Measurements from ENCODE around the gene TSHZ3. TPM values are rescaled to one million over a fixed set of nuclear protein-coding genes. Genes with fewer than 3 reads are reported as not detected.

Gene TSHZ3
- total and polyA plus RNA-seq, 2 of the 8 experiments (the other 6 are each of a cell fraction or from before 2014, with no cell fraction given): 3.1 to 12.3 TPM

- Histone ChIP-seq H2BK5ac (ENCODE audit: low read depth, low read length) (no peak overlapping the region), H3K79me2 (ENCODE audit: control insufficient read depth in 1 of 2, insufficient read depth in 2 of 2, low read length in 2 of 2) (peaks cover 0 to 85% of the 10 kb centered on the region in 2 experiments; a peak in 2 of 4 replicates), H3K4me3 (ENCODE audit: extremely low read depth in 1 of 4, insufficient read depth in 2 of 4, low read depth in 3 of 4, low read length in 4 of 4) (no peak overlapping the region), H4K91ac (replicated peaks; ENCODE audit: insufficient read length, low read length) (no peak overlapping the region), H4K5ac (ENCODE audit: insufficient read length, low read depth, low read length) (no peak overlapping the region), H3K4ac (replicated peaks; ENCODE audit: insufficient read length, low read depth, low read length) (no peak overlapping the region), H3K27ac (ENCODE audit: low read depth, low read length) (no peak overlapping the region), H2AK5ac (ENCODE audit: low read depth, low read length) (no peak overlapping the region), H3K23ac (ENCODE audit: insufficient read length) (no peak overlapping the region), H3K23me2 (ENCODE audit: low read depth, low read length) (no peaks in the 10 kb centered on the region), H2BK120ac (replicated peaks; ENCODE audit: low read depth, low read length) (no peak overlapping the region), H3K36me3 (ENCODE audit: control insufficient read depth in 2 of 4, insufficient read depth in 4 of 4, low read length in 3 of 4) (no peaks in the 10 kb centered on the region; a peak in 1 of 8 replicates), H3K4me2 (ENCODE audit: insufficient read depth in 1 of 2, low read depth in 2 of 2, low read length in 2 of 2) (no peak overlapping the region), H3K18ac (ENCODE audit: extremely low read depth, low read length) (no peak overlapping the region), H2BK20ac (ENCODE audit: low read length) (no peak overlapping the region), H3K79me1 (ENCODE audit: low read depth, low read length) (peaks cover 7% of the 10 kb centered on the region; the same call in 1 of the 2 replicates), H3K4me1 (replicated peaks in 1 of 4; ENCODE audit: control insufficient read depth in 3 of 4, insufficient read depth in 4 of 4, low read length in 3 of 4) (peaks cover 0 to 13% (median 10%) of the 10 kb centered on the region in 4 experiments; a peak in 6 of 7 replicates), H2BK15ac (ENCODE audit: low read length) (0 out of 2 replicates have a peak overlapping the region, but pooled peaks have one; percentile 53), H3K9me3 (ENCODE audit: insufficient read depth in 2 of 2, low read depth in 1 of 2, low read length in 1 of 2) (no peaks in the 10 kb centered on the region), H2BK12ac (ENCODE audit: low read depth, low read length) (no peak overlapping the region), H2AFZ (ENCODE audit: low read length) (no peak overlapping the region), H4K20me1 (replicated peaks in 1 of 2; ENCODE audit: control insufficient read depth in 1 of 2, insufficient read depth in 2 of 2, low read length in 2 of 2) (no peaks in the 10 kb centered on the region), H3K27me3 (replicated peaks in 1 of 4; ENCODE audit: control insufficient read depth in 3 of 4, extremely low read depth in 1 of 4, insufficient read depth in 3 of 4, low read length in 3 of 4) (no peaks in the 10 kb centered on the region), H3K14ac (ENCODE audit: insufficient read length) (no peak overlapping the region), H3K56ac (replicated peaks; ENCODE audit: insufficient read length, low read depth, low read length) (no peak overlapping the region), H4K8ac (ENCODE audit: extremely low read depth, insufficient read depth, low read length) (no peak overlapping the region), H3K9ac (replicated peaks in 1 of 4; ENCODE audit: extremely low read depth in 1 of 4, low read depth in 3 of 4, low read length in 3 of 4) (no peak overlapping the region)
- POLR2A ChIA-PET (ENCODE audit: partially characterized antibody): interaction anchor here (0.9 kb wide), 1 partner anchor 12 kb away, joined by 4 read pairs; no protein-coding TSS in a partner anchor
- WGBS, 2 experiments (ENCODE audit: extremely low coverage in 1 of 2, insufficient coverage in 1 of 2, insufficient read length in 1 of 2, insufficient replicate concordance in 2 of 2, low coverage in 1 of 2, low lambda C conversion rate in 2 of 2, missing lambda C conversion rate in 1 of 2): 90% methylated on average over 4 of the region's 4 CpGs; no CpG with 5 or more reads in 1 of the 2 experiments
- no peak for FAIRE-seq
- no peak for DNase-seq (ENCODE audit: low read depth in 1 of 2, low spot score in 2 of 2)
- CTCF ChIA-PET (ENCODE audit: partially characterized antibody): interaction anchor here (0.6 to 2.9 kb wide), 5 partner anchors 8 to 1010 kb away, joined by 3 to 9 read pairs (median 3); no protein-coding TSS in a partner anchor
- no peak for TF ChIP-seq CTBP2 (IDR thresholded peaks at IDR 0.05; ENCODE audit: borderline replicate concordance, insufficient read depth, insufficient read length, low read length)
- TF ChIP-seq KDM5A (IDR thresholded peaks at IDR 0.05; ENCODE audit: low read length): no peak
- TF ChIP-seq CHD1 (IDR thresholded peaks at IDR 0.05; ENCODE audit: low read depth, low read length): no peak
- no peak for TF ChIP-seq POLR2A (IDR thresholded peaks at IDR 0.05; ENCODE audit: control extremely low read depth in 1 of 2, low read depth in 2 of 2, low read length in 2 of 2)
- no peak for TF ChIP-seq HDAC2 (IDR thresholded peaks at IDR 0.05; ENCODE audit: borderline replicate concordance in 1 of 2, low read depth in 2 of 2, low read length in 2 of 2)
- TF ChIP-seq CREB1 (IDR thresholded peaks at IDR 0.05): no peak
- no peak for TF ChIP-seq GTF2F1 (IDR thresholded peaks at IDR 0.05; ENCODE audit: borderline replicate concordance, low read depth, low read length)
- TF ChIP-seq BACH1 (IDR thresholded peaks at IDR 0.05; ENCODE audit: low read length): no peak
- no peak for TF ChIP-seq POLR2AphosphoS5 (IDR thresholded peaks at IDR 0.05; ENCODE audit: low read depth, low read length)
- no peak for TF ChIP-seq TAF1 (IDR thresholded peaks at IDR 0.05; ENCODE audit: low read depth, low read length)
- TF ChIP-seq EP300 (IDR thresholded peaks at IDR 0.05; ENCODE audit: borderline replicate concordance in 1 of 2, low read depth in 2 of 2, low read length in 2 of 2): no peak
- TF ChIP-seq SP2 (IDR thresholded peaks at IDR 0.05; ENCODE audit: low read length): no peak
Measured at GRCh38 chr19:31329819-31330218, 19.4 kb downstream of the TSHZ3 start.
